Testis (tissue), 3 donors: ENCODE measurements around the gene KIF5C. TPM values are rescaled to one million over a fixed set of nuclear protein-coding genes. Genes with fewer than 3 reads are reported as not detected.

Source experiments
- DNase-seq: peaks from one replicate; pipeline ENCODE4 v3.0.0-alpha.2; 2019
- H3K27ac ChIP-seq, 2 donors: fragments of 200-600 bp; sonication (generic); one replicate each; pipeline ENCODE4 v1.5.1; 2019
- H3K27me3 ChIP-seq: fragments of 200-600 bp; sonication (generic); one replicate; pipeline ENCODE4 v1.5.1; 2019
- H3K36me3 ChIP-seq: fragments of 200-600 bp; sonication (generic); one replicate; pipeline ENCODE4 v1.5.1; 2017; ENCODE audit warnings: low read depth; ENCODE audit errors: missing control alignments
- H3K4me1 ChIP-seq: fragments of 200-600 bp; sonication (generic); one replicate; pipeline ENCODE4 v1.5.1; 2019
- H3K4me3 ChIP-seq, 2 donors: fragments of 200-600 bp; sonication (generic); one replicate each; pipeline ENCODE4 v1.5.1; 2017 to 2019
- H3K9me3 ChIP-seq: fragments of 200-600 bp; sonication (generic); one replicate; pipeline ENCODE4 v1.5.1; 2017
- CTCF ChIP-seq, 3 experiments: fragments of 450-650 bp in 2 of 3; fragments of 200-600 bp in 1 of 3; sonication (generic) in 1 of 3; IDR thresholded peaks; one replicate each; pipeline ENCODE4 v1.5.1; 2016 to 2019; ENCODE audit warnings: antibody characterized with exemption in 3 of 3, mild to moderate bottlenecking in 2 of 3, moderate library complexity in 1 of 3
- POLR2A ChIP-seq: fragments of 450-650 bp; IDR thresholded peaks from one replicate; pipeline ENCODE4 v1.6.1; 2017; ENCODE audit warnings: antibody characterized with exemption, mild to moderate bottlenecking, moderate library complexity
- WGBS, 2 donors: methylation state at CpG; one replicate each; pipeline ENCODE4 v1.1.5; 2018; 5-methylcytosine and 5-hydroxymethylcytosine counted together
- intact Hi-C: fragments of 100-400 bp; cut with DNase I; formaldehyde crosslinking; loops from one replicate; pipeline ENCODE4 v1.15.1; 2023; ENCODE audit warnings: low total_unique reads
- polyA plus RNA-seq: library from polyadenylated mRNA; stranded (reverse); fragments of 350-450 nt; fragmentation: Illumina TruSeq; extraction: RNeasy Lipid Tissue Mini Kit (QIAGEN cat#74804); gene quantifications from one replicate; pipeline ENCODE4 v1.2.3, GENCODE V29; 2014; ENCODE audit warnings: low read depth, low replicate concordance; ENCODE audit not compliant: insufficient read depth
- total RNA-seq, 2 donors: library from RNA; depleted of rRNA; stranded (reverse); fragments of >200 nt; gene quantifications; one replicate each; pipeline ENCODE4 v1.2.3, GENCODE V29; 2016

The KIF5C gene
- total and polyA plus RNA-seq, 3 donors from 2014 or later = 57.0 to 159 (median 146) TPM

- H3K9me3 ChIP-seq = no peaks in the 10 kb centered on the region
- no peak overlapping the region for H3K4me3 ChIP-seq
- H3K27me3 ChIP-seq = no peaks in the 10 kb centered on the region
- no peak for DNase-seq
- TF ChIP-seq POLR2A = no peak
- no peak for TF ChIP-seq CTCF (IDR thresholded peaks at IDR 0.05)
- H3K27ac ChIP-seq = no peak overlapping the region
- H3K4me1 ChIP-seq = peaks cover 8% of the 10 kb centered on the region
- intact Hi-C loops = no loop called here
- WGBS, 2 donors = 72 to 91% methylated on average over 1 of the region's 1 CpG
- no peaks in the 10 kb centered on the region for H3K36me3 ChIP-seq
Measured at GRCh38 chr2:148917431-148917830, 42.4 kb downstream of the KIF5C start.

- H3K36me3 ChIP-seq = no peaks in the 10 kb centered on the region
- peaks cover 8% of the 10 kb centered on the region for H3K4me1 ChIP-seq
- no peak for DNase-seq
- no peak for TF ChIP-seq POLR2A
- 80 to 93% methylated on average over 2 of the region's 2 CpGs for WGBS, 2 donors
- no peak overlapping the region for H3K27ac ChIP-seq
- no peaks in the 10 kb centered on the region for H3K27me3 ChIP-seq
- H3K4me3 ChIP-seq = no peak overlapping the region
- intact Hi-C loops = no loop called here
- H3K9me3 ChIP-seq = no peaks in the 10 kb centered on the region
Measured at GRCh38 chr2:148918554-148918953, 43.5 kb downstream of the KIF5C start.

- peaks cover 5% of the 10 kb centered on the region for H3K4me1 ChIP-seq
- H3K36me3 ChIP-seq = no peaks in the 10 kb centered on the region
- H3K4me3 ChIP-seq = no peak overlapping the region
- 47 to 57% methylated on average over 1 of the region's 1 CpG for WGBS, 2 donors
- no peaks in the 10 kb centered on the region for H3K27me3 ChIP-seq
- TF ChIP-seq POLR2A (no peak), CTCF (IDR thresholded peaks at IDR 0.05) (no peak)
- intact Hi-C loops = no loop called here
- H3K27ac ChIP-seq = no peak overlapping the region
- no peaks in the 10 kb centered on the region for H3K9me3 ChIP-seq
- DNase-seq = no peak
Measured at GRCh38 chr2:148920559-148920958, 45.5 kb downstream of the KIF5C start.

GRCh38 chr2:148922062-148922461 is 47.0 kb downstream of the KIF5C start:
- Histone ChIP-seq H3K27ac (no peak overlapping the region), H3K4me1 (peaks cover 10% of the 10 kb centered on the region), H3K27me3 (no peaks in the 10 kb centered on the region), H3K36me3 (no peaks in the 10 kb centered on the region), H3K4me3 (no peak overlapping the region), H3K9me3 (no peaks in the 10 kb centered on the region)
- TF ChIP-seq CTCF (IDR thresholded peaks at IDR 0.05) = no peak
- no peak for TF ChIP-seq POLR2A
- no peak for DNase-seq
- 81 to 90% methylated on average over 5 of the region's 5 CpGs for WGBS, 2 donors
- intact Hi-C loops = no loop called here

- H3K4me1 ChIP-seq = peaks cover 19% of the 10 kb centered on the region
- 68 to 85% methylated on average over 3 of the region's 3 CpGs for WGBS, 2 donors
- no peak overlapping the region for H3K27ac ChIP-seq
- no peaks in the 10 kb centered on the region for H3K9me3 ChIP-seq
- intact Hi-C loops = no loop called here
- no peak for DNase-seq
- H3K4me3 ChIP-seq = no peak overlapping the region
- TF ChIP-seq POLR2A = no peak
- H3K36me3 ChIP-seq = no peaks in the 10 kb centered on the region
- no peaks in the 10 kb centered on the region for H3K27me3 ChIP-seq
Measured at GRCh38 chr2:148922776-148923475, 47.9 kb downstream of the KIF5C start.
